Erythroblast (primary cell): ENCODE results near the gene HAPLN3.

ENCODE experiments used
- GATA1 ChIP-seq: IDR thresholded peaks from 2 replicates; pipeline ENCODE4 v1.6.1; 2011; ENCODE audit warnings: low read depth, mild to moderate bottlenecking, control low read depth, low read length, moderate library complexity
- POLR2A ChIP-seq: IDR thresholded peaks from 2 replicates; pipeline ENCODE4 v1.6.1; 2011; ENCODE audit warnings: mild to moderate bottlenecking, low read length

DNA sequence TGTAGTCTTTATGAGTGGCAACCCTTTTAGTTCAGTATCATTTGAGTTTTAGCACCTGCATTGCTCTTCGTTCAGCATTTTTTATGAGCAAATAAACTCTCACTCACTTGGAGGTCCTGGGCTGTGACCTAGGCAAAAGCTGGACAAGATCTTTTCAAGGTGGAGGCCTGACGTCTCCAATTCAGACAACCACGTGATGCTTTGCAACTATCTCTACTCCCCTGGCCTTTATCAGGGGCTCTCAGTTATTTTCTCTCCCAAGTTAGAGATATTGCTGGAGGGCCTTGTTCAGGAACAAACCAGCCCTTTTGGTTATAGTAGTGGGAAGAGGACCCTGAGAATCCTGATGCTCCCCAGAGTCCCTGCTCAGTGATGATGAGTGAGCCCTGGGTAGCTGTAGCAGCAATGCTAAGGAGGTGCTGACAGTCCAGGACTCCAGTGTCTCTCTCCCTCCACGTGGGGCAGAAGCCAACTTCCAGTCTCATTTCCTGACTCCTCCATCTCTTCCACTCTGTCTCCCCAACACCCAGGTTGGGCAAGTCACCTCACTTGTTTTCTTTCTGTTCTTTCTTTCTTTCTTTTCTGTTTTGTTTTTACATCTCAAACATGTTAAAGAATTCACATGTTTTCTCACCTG lies 30.4 kb downstream of the HAPLN3 start:
- TF ChIP-seq POLR2A: no peak
- no peak for TF ChIP-seq GATA1
